GM13976 (cell line): ENCODE results near the gene TLR6.

ENCODE experiments used
- DNase-seq: peaks from one replicate; pipeline ENCODE4 v3.0.0; 2012; ENCODE audit warnings: low spot score
- in situ Hi-C: fragments of 300-500 bp; cut with MboI; formaldehyde crosslinking; loops from one replicate; pipeline ENCODE4 v1.12.0; 2022; ENCODE audit warnings: low sequenced_read_pairs, mixed read lengths, inconsistent platforms; ENCODE audit not compliant: unreplicated experiment
- TF ChIP-seq, protein P1 (sequence below): IDR thresholded peaks from 2 replicates; pipeline ENCODE4 v1.5.1; 2012; ENCODE audit warnings: borderline replicate concordance, mild to moderate bottlenecking; ENCODE audit not compliant: insufficient read depth; ENCODE audit errors: extremely low read depth, missing control alignments, control extremely low read depth

TLR6 gene

DNA sequence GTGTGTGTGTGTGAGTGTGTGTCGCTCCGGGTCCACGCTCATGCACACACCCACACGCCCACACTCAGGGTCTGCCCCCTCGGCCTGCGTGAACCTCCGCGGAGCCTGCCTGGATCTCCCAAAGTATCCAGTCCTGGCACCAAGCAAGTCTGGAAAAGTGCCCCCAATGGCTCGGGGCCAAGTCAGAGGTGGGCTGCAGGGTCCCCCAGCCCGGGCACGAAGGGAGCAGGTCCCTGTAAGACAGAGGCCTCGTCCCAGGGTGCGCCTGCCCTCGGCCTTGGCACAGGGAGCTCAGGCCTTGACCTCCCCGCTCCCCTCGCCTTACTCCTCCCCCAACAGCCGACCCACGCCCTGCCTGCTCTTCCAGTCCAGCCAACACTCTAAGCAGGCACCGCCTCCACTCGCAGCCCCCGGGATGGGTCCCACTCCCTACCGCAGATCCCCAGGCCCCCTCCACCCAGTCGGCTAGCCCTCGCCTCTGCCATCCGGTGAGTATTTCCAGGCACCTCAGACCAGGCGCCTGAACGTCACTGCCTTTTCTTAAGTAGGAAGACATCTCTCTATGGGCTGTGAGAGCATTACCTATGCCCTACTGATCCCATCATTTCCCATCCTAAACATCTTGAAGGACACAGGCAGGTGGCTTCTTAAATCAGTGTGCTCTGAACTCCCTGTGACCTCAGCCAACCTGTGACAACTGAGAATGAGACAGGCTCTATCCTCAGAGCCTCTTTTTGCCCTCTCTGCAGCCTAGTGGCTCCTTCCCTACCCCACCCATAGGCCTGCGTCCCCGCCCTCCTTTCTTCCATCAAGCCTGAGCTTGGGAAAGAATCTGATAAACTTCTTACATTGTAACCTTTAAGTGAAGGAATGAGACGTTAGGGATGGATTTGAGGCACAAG is 11.7 kb upstream of the TLR6 start:
- TF ChIP-seq, protein P1, sequence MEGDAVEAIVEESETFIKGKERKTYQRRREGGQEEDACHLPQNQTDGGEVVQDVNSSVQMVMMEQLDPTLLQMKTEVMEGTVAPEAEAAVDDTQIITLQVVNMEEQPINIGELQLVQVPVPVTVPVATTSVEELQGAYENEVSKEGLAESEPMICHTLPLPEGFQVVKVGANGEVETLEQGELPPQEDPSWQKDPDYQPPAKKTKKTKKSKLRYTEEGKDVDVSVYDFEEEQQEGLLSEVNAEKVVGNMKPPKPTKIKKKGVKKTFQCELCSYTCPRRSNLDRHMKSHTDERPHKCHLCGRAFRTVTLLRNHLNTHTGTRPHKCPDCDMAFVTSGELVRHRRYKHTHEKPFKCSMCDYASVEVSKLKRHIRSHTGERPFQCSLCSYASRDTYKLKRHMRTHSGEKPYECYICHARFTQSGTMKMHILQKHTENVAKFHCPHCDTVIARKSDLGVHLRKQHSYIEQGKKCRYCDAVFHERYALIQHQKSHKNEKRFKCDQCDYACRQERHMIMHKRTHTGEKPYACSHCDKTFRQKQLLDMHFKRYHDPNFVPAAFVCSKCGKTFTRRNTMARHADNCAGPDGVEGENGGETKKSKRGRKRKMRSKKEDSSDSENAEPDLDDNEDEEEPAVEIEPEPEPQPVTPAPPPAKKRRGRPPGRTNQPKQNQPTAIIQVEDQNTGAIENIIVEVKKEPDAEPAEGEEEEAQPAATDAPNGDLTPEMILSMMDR = no peak
- no peak for DNase-seq

DNA sequence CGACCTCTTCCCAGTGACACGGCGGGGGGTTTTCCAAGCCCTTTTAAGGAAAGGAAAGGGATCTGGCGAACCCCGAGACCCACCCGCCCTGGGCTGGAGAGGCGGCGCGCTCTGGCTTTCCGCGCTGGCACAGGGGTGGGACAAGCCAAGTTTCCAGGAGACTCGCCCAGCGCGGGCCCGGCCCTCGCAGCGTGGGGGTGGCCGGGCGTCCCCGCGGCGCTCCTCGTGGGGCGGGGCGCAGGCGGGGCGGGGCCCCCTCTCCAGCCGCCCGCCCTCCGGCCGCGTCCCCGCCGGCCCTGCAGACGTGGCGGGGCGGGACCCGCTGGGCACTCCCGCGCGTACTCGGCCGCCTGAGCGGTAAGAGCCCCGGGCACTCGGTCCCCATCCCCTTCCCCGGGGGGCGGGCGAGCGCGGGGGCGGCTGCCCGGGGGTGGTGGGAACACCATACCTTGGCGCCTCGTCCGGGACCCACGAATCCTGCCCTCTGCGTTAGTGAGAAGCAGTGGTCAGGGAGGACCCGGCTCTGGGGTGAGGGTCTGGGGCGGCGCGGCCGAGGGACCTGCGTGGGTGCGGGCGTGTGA is 11.0 kb upstream of the TLR6 start, which contains the start of gene FAM114A1:
Gene FAM114A1, plus strand, starts transcription at position 329 of the 581 bp plus-strand sequence. CDS start 10,273 bp downstream, outside the sequence.
- peak; percentile 94 for DNase-seq
- TF ChIP-seq, protein P1 = no peak
- in situ Hi-C loops = no loop called here

More for the DNA sequence above, 11.7 kb upstream of the TLR6 start:
- in situ Hi-C loops = no loop called here

DNA sequence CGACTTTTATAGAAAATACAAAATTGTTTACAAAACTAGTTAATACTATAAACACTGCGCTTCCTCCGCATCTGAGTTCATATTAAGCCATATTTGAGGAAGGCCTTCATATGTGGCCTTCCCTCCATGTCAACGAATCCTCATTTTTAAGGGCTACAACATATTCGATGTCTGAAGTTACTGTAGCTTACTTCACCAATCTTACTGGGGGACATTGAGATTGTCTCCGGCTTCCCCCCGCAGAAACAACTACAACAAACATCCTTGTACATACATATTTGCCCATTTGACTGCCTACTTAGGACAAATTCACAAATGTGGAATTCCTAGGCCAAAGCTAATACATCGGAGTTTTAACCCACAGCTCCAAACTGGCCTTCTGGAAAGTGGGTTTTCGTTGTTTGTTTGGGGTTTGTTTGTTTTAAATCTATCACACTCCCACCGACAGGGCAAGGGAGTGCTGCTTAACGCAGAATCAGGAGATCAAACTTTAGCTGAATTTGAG is 10.4 kb upstream of the TLR6 start:
- no peak for DNase-seq
- TF ChIP-seq, protein P1 = no peak
- in situ Hi-C loops = no loop called here

DNA sequence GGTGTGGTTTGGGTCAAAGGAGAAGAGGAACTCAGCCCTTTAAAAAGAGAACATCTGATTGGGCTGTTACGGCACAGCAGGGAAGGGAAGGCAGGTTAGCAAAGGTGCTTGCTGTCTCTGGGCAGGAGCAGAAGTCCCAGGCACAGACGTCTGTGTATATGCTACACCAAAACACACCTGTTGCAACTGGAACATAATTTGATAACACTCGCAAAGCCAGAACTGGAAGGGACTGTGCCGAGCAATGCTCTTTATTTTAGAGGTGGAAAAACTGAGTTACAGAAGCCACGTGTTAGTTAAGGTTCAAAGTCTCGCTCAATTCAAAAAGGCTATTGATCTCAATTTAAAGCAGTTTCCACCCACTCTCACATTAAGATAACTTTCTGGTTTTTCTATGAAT is 8.8 kb upstream of the TLR6 start:
- TF ChIP-seq, protein P1 = no peak
- in situ Hi-C loops = no loop called here

DNA sequence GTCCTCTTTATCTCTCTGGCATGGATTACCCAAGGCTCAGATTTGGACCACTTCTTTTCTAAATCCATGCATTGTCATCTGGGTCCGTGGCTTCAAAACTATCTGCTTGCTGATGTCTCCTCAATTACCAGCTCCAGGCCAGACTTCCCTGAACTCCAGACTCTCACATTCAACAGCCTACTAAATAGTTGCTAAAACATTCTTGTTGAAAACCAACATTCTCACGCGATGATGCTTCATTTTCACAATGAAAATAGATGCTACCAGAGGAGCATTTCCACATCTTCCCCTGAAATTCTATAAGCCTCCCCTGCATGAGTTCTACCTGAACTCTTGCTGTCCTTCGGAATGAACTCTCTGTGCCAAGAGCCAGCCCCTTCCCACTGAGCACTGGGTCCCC is 5.2 kb upstream of the TLR6 start:
- TF ChIP-seq, protein P1 = no peak
- no peak for DNase-seq
- in situ Hi-C loops = no loop called here

More for the DNA sequence above, 8.8 kb upstream of the TLR6 start:
- no peak for DNase-seq

DNA sequence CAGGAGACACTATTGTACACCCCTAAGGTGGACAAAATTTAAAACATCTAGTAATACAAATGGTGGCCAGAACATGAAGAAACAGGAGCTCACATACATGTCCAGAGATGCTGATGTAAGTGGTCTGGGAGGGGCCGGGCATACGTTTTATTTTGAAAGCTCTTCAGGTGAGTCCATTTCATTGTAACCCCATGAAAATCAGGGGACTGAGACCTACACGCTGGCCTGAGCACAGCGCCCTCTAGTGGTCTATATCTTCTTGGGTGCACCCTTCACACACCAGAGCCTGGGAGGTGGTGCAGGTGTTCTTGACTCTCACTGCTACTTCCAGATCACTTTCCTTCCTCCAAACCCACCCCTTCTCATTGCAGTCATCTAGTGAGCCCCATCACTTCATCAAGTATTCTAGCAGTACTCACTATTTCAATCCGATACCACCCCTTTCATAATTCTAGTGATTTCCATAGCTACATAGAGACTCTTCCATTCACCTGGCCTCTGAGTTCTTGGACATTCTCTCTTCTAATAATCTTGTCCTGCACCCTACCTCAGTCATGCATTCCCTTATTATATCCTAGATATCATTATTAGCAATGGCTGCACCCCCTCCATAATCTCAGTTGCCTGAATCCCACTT is 4.3 kb upstream of the TLR6 start:
- in situ Hi-C loops = no loop called here
- TF ChIP-seq, protein P1 = peak; percentile 79
- DNase-seq = peak; percentile 71
